C4-2B (cell line): ENCODE data around the gene CDC14C.
"Not testable (repeated sequence)": the region's sequence is repeated elsewhere in the genome, so short reads cannot be mapped to it uniquely, and the experiment has no call there.

ENCODE experiments used
- H3K27ac ChIP-seq: fragments of 450-650 bp; 2 replicates; pipeline ENCODE4 v1.5.1; 2017
- ZFX ChIP-seq: fragments of 450-650 bp; IDR thresholded peaks from 2 replicates; pipeline ENCODE4 v1.6.1; 2017
- TF ChIP-seq, protein P1 (sequence below): fragments of 450-650 bp; conservative IDR thresholded peaks from 2 replicates; pipeline ENCODE4 v1.5.1; 2017; ENCODE audit warnings: mild to moderate bottlenecking

CDC14C gene

DNA sequence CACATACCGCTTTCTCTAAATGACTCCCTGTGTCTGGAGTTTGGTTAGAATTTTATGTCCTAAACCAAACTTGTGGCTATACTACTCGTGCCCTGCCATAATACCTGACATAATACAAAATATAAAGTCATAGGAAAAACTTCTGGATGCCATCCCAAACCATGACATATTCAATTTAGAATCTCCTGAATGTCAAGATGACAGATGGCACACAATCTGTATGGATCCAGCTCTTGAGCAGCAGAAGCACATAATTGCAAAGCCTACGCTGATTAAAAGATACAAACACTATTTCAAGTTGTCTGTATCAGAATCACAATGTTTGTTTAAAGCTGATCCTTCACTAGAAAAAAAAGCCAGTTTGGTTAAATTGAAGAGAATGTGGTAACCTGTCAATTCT, 22.4 kb upstream of the CDC14C start:
- TF ChIP-seq, protein P1, sequence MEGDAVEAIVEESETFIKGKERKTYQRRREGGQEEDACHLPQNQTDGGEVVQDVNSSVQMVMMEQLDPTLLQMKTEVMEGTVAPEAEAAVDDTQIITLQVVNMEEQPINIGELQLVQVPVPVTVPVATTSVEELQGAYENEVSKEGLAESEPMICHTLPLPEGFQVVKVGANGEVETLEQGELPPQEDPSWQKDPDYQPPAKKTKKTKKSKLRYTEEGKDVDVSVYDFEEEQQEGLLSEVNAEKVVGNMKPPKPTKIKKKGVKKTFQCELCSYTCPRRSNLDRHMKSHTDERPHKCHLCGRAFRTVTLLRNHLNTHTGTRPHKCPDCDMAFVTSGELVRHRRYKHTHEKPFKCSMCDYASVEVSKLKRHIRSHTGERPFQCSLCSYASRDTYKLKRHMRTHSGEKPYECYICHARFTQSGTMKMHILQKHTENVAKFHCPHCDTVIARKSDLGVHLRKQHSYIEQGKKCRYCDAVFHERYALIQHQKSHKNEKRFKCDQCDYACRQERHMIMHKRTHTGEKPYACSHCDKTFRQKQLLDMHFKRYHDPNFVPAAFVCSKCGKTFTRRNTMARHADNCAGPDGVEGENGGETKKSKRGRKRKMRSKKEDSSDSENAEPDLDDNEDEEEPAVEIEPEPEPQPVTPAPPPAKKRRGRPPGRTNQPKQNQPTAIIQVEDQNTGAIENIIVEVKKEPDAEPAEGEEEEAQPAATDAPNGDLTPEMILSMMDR = no peak
- TF ChIP-seq ZFX = no peak
- no peak overlapping the region for H3K27ac ChIP-seq

DNA sequence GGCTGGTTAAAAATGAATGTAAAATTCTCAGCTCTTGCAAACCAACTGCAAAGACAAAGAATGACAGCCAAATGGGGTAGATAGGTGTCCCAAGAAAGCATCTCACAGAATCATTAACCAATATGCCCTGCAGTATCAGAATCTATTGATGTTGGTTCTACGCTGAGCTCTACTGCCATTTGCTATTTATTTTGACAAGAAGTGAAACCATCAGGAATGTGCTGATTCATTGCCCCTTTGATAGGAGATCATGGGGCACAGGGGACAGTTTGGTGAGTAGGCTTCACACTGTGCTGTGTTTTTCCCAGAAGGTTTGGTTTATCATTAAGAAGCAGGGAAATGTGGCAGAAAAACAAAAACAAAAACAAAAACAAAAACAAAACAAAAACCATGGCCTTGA, 19.4 kb upstream of the CDC14C start:
- TF ChIP-seq, protein P1 = no peak
- no peak for TF ChIP-seq ZFX
- no peak overlapping the region for H3K27ac ChIP-seq

DNA sequence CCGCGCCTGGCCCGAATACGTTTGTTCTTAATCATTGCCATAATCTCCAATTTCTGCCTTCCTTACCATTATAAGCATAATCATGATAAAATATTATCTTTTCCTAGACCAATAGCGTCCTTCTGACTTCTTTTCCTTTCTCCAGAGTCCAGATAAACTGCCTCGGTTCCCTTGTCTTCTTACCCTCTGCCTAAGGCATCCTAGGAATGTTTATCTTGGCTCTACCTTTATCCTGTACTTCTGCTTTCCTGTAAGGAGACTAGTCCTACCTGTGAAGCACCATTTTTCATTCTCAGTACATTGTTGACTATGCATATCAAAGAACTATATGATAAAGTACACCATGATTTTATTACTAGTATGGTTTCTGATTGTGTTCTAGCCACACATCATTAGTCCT, 18.7 kb upstream of the CDC14C start:
- H3K27ac ChIP-seq = not testable (repeated sequence)

DNA sequence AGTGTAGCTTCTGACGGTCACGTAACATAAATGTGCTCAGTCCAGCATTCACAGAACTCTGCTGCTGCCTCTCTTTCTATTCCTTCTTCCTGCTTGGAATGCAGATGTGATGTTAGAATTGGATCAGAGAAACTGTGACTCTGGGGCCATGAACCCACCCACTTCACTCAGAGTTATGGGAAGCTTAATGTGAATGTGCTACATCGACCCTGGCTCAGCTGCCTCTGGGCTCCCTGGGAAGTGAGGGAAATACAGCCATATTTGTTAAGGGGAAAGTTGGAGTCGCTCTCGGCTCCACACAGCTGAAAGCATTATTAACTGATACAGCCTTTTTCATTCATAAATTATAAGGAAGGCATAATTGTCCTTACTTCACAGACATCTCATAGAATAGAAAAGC, 14.5 kb upstream of the CDC14C start:
- H3K27ac ChIP-seq = not testable (repeated sequence)

DNA sequence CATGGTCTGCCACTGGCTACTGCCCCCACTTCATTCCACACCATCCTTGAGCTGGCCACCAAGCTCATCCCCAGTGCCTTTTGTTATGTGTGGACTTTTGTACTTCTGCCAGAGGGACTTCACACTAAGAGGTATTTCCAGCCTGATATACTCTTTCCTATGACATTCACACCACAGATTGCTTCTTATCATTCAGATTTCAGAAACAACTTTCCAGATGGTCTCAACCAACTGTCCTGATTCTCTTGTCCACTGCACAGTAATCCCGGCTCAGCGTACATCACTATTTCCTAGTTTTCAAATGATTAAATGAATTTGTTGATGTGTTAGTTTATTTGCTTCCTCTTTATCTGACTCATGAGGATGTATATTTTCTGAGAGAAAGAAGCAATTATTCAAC, 7.1 kb downstream of the CDC14C start:
- TF ChIP-seq ZFX = no peak
- TF ChIP-seq, protein P1 = no peak
- H3K27ac ChIP-seq = no peak overlapping the region

DNA sequence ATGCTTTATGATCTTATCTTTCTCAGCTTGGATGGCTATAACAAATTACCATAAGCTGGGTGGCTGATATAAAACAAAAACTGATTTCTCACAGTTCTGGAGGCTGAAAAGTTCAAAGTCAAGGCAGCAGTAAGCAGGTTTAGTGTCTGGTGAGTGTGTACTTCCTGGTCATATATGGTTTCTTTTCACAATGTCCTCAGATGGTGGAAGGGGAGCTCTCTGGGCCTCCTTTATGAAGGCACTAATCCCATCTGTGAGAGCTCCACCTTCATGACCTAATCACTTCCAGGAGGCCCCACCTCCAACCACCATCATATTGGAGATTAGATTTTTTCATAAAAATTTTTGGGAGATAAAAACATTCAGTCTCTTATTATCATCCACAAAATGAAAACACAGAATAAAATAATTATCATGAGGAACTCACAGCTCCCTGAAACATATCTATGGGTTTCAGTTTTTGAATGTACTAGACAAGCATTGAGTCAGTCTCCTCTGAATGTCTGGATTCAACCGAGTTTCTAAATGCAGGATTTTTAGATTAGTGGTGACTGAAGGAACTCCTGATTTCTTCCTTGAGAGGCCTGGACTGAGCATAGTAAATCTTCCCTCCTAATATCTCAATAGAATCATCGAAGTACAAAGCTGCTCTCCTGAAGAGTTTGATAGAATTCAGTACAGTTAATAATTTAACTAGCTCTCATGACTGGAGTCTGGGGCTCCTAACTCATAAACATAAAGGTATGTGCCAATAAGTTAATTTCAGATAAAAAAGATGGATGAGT, 8.0 kb downstream of the CDC14C start:
- no peak overlapping the region for H3K27ac ChIP-seq
- TF ChIP-seq ZFX = no peak
- TF ChIP-seq, protein P1 = no peak

DNA sequence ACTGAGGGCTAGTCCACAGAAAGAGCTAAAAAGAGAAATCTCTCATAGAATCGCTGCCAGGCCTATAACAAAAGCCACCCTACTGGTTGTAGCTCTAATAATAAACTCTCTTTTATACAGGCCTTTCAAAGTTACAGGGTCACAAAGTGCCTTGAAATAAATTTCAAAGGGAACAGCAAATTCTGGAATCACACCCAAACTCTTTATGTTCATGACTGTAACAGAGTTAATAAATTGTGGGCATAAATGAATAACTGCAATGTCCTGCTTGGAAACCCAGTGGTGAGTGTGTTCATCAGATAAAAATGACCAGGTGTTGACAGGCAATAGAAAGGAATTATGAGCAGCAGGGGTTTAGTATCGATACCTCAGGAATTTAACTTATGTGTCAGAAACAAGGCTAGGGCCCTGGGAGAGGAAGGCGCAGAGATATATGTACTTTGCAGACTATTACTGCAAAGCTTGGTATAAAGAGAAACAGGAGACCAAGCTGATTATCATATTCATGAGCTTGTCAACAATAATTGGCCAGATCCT, 9.3 kb downstream of the CDC14C start:
- TF ChIP-seq, protein P1 = no peak
- no peak for TF ChIP-seq ZFX

DNA sequence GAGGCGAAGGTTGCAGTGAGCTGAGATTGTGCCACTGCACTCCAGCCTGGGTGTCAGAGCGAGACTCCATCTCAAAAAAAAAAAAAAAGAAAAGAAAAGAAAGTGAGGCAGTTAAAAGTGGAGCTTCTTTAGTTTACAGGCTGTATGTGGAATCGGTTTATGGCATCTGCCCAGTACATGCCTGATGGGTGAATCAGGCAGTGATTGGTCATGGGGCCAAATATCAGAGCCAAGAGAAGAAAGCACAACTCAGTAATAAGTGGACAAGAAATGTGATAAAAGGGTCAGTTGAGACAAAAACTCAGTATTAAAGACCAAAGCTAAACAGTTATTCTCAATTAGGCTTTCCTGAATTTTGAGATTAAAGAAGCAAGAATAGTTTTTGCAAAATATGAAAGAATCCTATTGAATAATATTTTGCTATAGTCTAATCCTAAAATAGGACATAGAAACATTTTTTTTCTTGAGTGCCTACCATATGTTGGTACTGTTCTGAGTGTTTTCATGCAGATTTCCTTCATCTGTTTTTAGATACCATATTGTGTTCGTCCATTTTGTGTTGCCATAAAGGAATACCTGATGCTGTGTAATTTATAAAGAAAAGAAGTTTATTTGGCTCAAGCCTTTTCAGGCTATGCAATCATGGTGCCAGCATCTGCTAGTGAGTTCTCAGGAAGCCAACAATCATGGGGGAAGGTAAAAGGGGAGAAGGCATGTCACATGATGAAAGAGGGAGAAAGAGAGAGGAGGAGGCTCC, 14.4 kb downstream of the CDC14C start:
- no peak for TF ChIP-seq ZFX
- TF ChIP-seq, protein P1 = no peak
- no peak overlapping the region for H3K27ac ChIP-seq

More for the DNA sequence above, 9.3 kb downstream of the CDC14C start:
- no peak overlapping the region for H3K27ac ChIP-seq
